HCT116 (cell line): Measurements from ENCODE around the gene ZNF804B. TPM values are rescaled to one million over a fixed set of nuclear protein-coding genes. Genes with fewer than 3 reads are reported as not detected.

ENCODE experiments used
- ATAC-seq: fragments of 200-7000 bp; cut with Tn5 transposase; 2 replicates; pipeline ENCODE4 v1.9.1; 2020; ENCODE audit warnings: mild to moderate bottlenecking, moderate library complexity
- BruUV-seq: library from RNA; stranded (reverse); fragments of 400-500 nt; replicated peaks from 2 replicates; lab custom pipeline; 2021; lab: Mats Ljungman, UMichigan
- CTCF ChIA-PET: fragments of 300-600 bp; sonication (Branson Sonifier 250); formaldehyde crosslinking; loops from one replicate; lab custom pipeline; 2021; ENCODE audit warnings: antibody characterized with exemption; lab: Charles Lee
- POLR2A ChIA-PET: fragments of 300-600, 350-600 bp; sonication (Branson Sonifier 250); formaldehyde crosslinking; loops from one replicate; lab custom pipeline; 2021; ENCODE audit warnings: antibody characterized with exemption; lab: Charles Lee
- RAD21 ChIA-PET, 2 experiments: fragments of 300-600 bp; sonication (Branson Sonifier 250); formaldehyde crosslinking; loops; one replicate each; lab custom pipeline; 2023; ENCODE audit warnings: low total read pairs in 2 of 2; ENCODE audit not compliant: uncharacterized antibody in 2 of 2, unreplicated experiment in 2 of 2, low non-redundant PET in 1 of 2; lab: Charles Lee
- DNase-seq: peaks from one replicate; pipeline ENCODE4 v3.0.0-alpha.2; 2010; ENCODE audit warnings: low read depth, low spot score
- H2AFZ ChIP-seq: fragments of 200-600 bp; shearing (Covaris generic), sonication (generic); 2 replicates; pipeline ENCODE4 v1.6.1; 2017; ENCODE audit warnings: low read depth, mixed run types, mixed read lengths, antibody characterized with exemption, low read length; ENCODE audit not compliant: poor library complexity, severe bottlenecking
- H3K27ac ChIP-seq: 2 replicates; pipeline ENCODE4 v1.5.1; 2012; ENCODE audit warnings: low read depth, low read length
- H3K27me3 ChIP-seq: fragments of 200-600 bp; sonication (generic); 2 replicates; pipeline ENCODE4 v1.6.1; 2016; ENCODE audit warnings: mixed run types, low read length, mixed read lengths; ENCODE audit not compliant: insufficient read depth
- H3K36me3 ChIP-seq, 2 experiments: fragments of 200-500 bp in 1 of 2; fragments of 200-600 bp in 1 of 2; sonication (Bioruptor generic) in 1 of 2; sonication (generic) in 1 of 2; 2 replicates each; pipeline versions ENCODE4 v1.5.1 to v1.6.1; 2014 to 2016; ENCODE audit warnings: low read length in 2 of 2, inconsistent platforms in 1 of 2, mixed read lengths in 1 of 2, mixed run types in 1 of 2; ENCODE audit not compliant: insufficient read depth in 2 of 2, control insufficient read depth in 1 of 2
- H3K4me1 ChIP-seq, 2 experiments: fragments of 200-600 bp in 1 of 2; sonication (generic) in 1 of 2; 2 replicates each; pipeline versions ENCODE4 v1.5.1 to v1.6.1; 2012 to 2017; ENCODE audit warnings: low read length in 2 of 2, inconsistent platforms in 1 of 2, mild to moderate bottlenecking in 1 of 2, mixed read lengths in 1 of 2, mixed run types in 1 of 2, moderate library complexity in 1 of 2; ENCODE audit not compliant: insufficient read depth in 2 of 2, control insufficient read depth in 1 of 2
- H3K4me2 ChIP-seq: fragments of 200-600 bp; sonication (generic); 2 replicates; pipeline ENCODE4 v1.6.1; 2017; ENCODE audit warnings: mixed run types, low read length, mixed read lengths
- H3K4me3 ChIP-seq, 2 experiments: fragments of 200-600 bp in 1 of 2; sonication (generic) in 1 of 2; replicated peaks in 1 of 2; 2 replicates each; pipeline ENCODE4 v1.5.1; 2011 to 2016; ENCODE audit warnings: low read length in 2 of 2, control low read depth in 1 of 2, low read depth in 1 of 2, mild to moderate bottlenecking in 1 of 2, mixed read lengths in 1 of 2, mixed run types in 1 of 2
- H3K79me2 ChIP-seq: fragments of 200-600 bp; sonication (generic); 2 replicates; pipeline ENCODE4 v1.6.1; 2017; ENCODE audit warnings: mild to moderate bottlenecking, mixed run types, low read length, moderate library complexity, mixed read lengths; ENCODE audit not compliant: insufficient read depth
- H3K9ac ChIP-seq: fragments of 200-600 bp; sonication (generic); 2 replicates; pipeline ENCODE4 v1.6.1; 2016; ENCODE audit warnings: low read length, mixed read lengths
- H3K9me2 ChIP-seq: fragments of 200-600 bp; sonication (generic), shearing (Covaris generic); 2 replicates; pipeline ENCODE4 v1.6.1; 2017; ENCODE audit warnings: mixed run types, mild to moderate bottlenecking, moderate library complexity; ENCODE audit not compliant: insufficient read depth
- H3K9me3 ChIP-seq, 2 experiments: fragments of 200-500 bp in 1 of 2; fragments of 200-600 bp in 1 of 2; sonication (Bioruptor generic) in 1 of 2; sonication (generic) in 1 of 2; 2 replicates each; pipeline ENCODE4 v1.6.1; 2014 to 2017; ENCODE audit warnings: low read length in 2 of 2, mixed read lengths in 2 of 2, inconsistent platforms in 1 of 2, low read depth in 1 of 2, mild to moderate bottlenecking in 1 of 2, mixed run types in 1 of 2, moderate library complexity in 1 of 2; ENCODE audit not compliant: control insufficient read depth in 1 of 2, insufficient read depth in 1 of 2
- H4K20me1 ChIP-seq: fragments of 200-600 bp; sonication (generic), shearing (Covaris generic); 2 replicates; pipeline ENCODE4 v1.6.1; 2017; ENCODE audit warnings: mixed run types, mild to moderate bottlenecking, moderate library complexity; ENCODE audit not compliant: insufficient read depth
- ATF3 ChIP-seq: IDR thresholded peaks from 2 replicates; pipeline ENCODE4 v1.6.1; 2012
- CBX3 ChIP-seq: IDR thresholded peaks from 2 replicates; pipeline ENCODE4 v1.6.1; 2012; ENCODE audit warnings: low read depth
- CEBPB ChIP-seq: IDR thresholded peaks from 2 replicates; pipeline ENCODE4 v1.6.1; 2012; ENCODE audit warnings: low read depth
- CTCF ChIP-seq, 3 experiments: fragments of 200-600 bp in 1 of 3; sonication (generic) in 1 of 3; IDR thresholded peaks in 2 of 3; conservative IDR thresholded peaks in 1 of 3; 2 replicates each; pipeline ENCODE4 v1.5.1; 2012 to 2017; ENCODE audit warnings: low read depth in 2 of 3, low read length in 2 of 3, antibody characterized with exemption in 1 of 3, borderline replicate concordance in 1 of 3, control low read depth in 1 of 3, mild to moderate bottlenecking in 1 of 3, mixed read lengths in 1 of 3, mixed run types in 1 of 3, moderate library complexity in 1 of 3; ENCODE audit not compliant: insufficient read depth in 1 of 3
- EGR1 ChIP-seq: IDR thresholded peaks from 2 replicates; pipeline ENCODE4 v1.6.1; 2012; ENCODE audit warnings: low read depth
- ELF1 ChIP-seq: IDR thresholded peaks from 2 replicates; pipeline ENCODE4 v1.6.1; 2012; ENCODE audit warnings: low read depth, borderline replicate concordance
- MAX ChIP-seq: IDR thresholded peaks from 2 replicates; pipeline ENCODE4 v1.6.1; 2012
- POLR2AphosphoS5 ChIP-seq: IDR thresholded peaks from 2 replicates; pipeline ENCODE4 v1.6.1; 2011; ENCODE audit warnings: mild to moderate bottlenecking, low read depth, low read length, moderate library complexity
- RAD21 ChIP-seq: IDR thresholded peaks from 2 replicates; pipeline ENCODE4 v1.6.1; 2012; ENCODE audit warnings: low read depth, mild to moderate bottlenecking
- REST ChIP-seq: IDR thresholded peaks from 2 replicates; pipeline ENCODE4 v1.6.1; 2012; ENCODE audit warnings: low read depth
- SP1 ChIP-seq: IDR thresholded peaks from 2 replicates; pipeline ENCODE4 v1.6.1; 2012; ENCODE audit warnings: low read depth
- TCF7L2 ChIP-seq: IDR thresholded peaks from 2 replicates; pipeline ENCODE4 v1.7.0; 2011; ENCODE audit warnings: borderline replicate concordance, inconsistent platforms; ENCODE audit not compliant: insufficient read depth, insufficient read length; ENCODE audit errors: extremely low read depth
- ZBTB33 ChIP-seq: IDR thresholded peaks from 2 replicates; pipeline ENCODE4 v1.6.1; 2011; ENCODE audit warnings: mild to moderate bottlenecking, low read length, moderate library complexity; ENCODE audit not compliant: insufficient replicate concordance; ENCODE audit errors: extremely low read depth
- ZNF274 ChIP-seq: fragments of 200-500 bp; sonication (Bioruptor generic); IDR thresholded peaks from 2 replicates; pipeline ENCODE4 v1.6.1; 2014; ENCODE audit warnings: mild to moderate bottlenecking, low read depth, low read length, inconsistent platforms
- intact Hi-C: fragments of 100-400 bp; cut with micrococcal nuclease; formaldehyde crosslinking; loops from 2 replicates; pipeline ENCODE4 v1.10.0; 2022
- total RNA-seq: library from RNA; stranded (reverse); gene quantifications from one replicate; pipeline ENCODE4 v1.2.1, GENCODE V29; 2021; ENCODE audit not compliant: unreplicated experiment

The ZNF804B gene
- total RNA-seq, 1 experiment from 2014 or later, result not detected

- ChIA-PET CTCF (no interaction called here), POLR2A (no interaction called here), RAD21 (no interaction called here)
- no peaks in the 10 kb centered on the region for H3K9me3 ChIP-seq
- no peaks in the 10 kb centered on the region for H3K79me2 ChIP-seq
- H3K9me2 ChIP-seq, result no peaks in the 10 kb centered on the region
- no peak overlapping the region for H3K9ac ChIP-seq
- H3K36me3 ChIP-seq, result no peaks in the 10 kb centered on the region
- no peak for ATAC-seq
- BruUV-seq, result no TSS peak
- no peak for DNase-seq
- no peak overlapping the region for H2AFZ ChIP-seq
- no peak overlapping the region for H3K4me3 ChIP-seq
- no peak overlapping the region for H3K27ac ChIP-seq
- no peaks in the 10 kb centered on the region for H4K20me1 ChIP-seq
- no peak overlapping the region for H3K4me2 ChIP-seq
- TF ChIP-seq ZBTB33 (no peak), CBX3 (no peak), ATF3 (no peak), MAX (no peak), SP1 (no peak), ZNF274 (no peak), RAD21 (no peak), REST (no peak), CTCF (IDR thresholded peaks at IDR 0.05 in 2 of 3, conservative IDR thresholded peaks at IDR 0.05 in 1 of 3; ENCODE audit: borderline replicate concordance in 1 of 3, insufficient read depth in 1 of 3, low read depth in 2 of 3, low read length in 2 of 3) (no peak), CEBPB (no peak), ELF1 (no peak), EGR1 (no peak), POLR2AphosphoS5 (no peak), TCF7L2 (no peak)
- TF ChIP-seq, all 23 proteins: peak for 0
- Histone ChIP-seq H3K27me3 (no peaks in the 10 kb centered on the region), H3K4me1 (no peaks in the 10 kb centered on the region)
- intact Hi-C loops, result no loop called here
Observed at GRCh38 chr7:88985295-88985694, 225.8 kb downstream of the ZNF804B start.
